ENCODE measurements around the gene SLCO3A1. TPM values are rescaled to one million over a fixed set of nuclear protein-coding genes. Genes with fewer than 3 reads are reported as not detected.

SLCO3A1 gene
- total RNA-seq, 1 donor from 2014 or later = 42.5 TPM

- H3K4me1 ChIP-seq = no peaks in the 10 kb centered on the region
- intact Hi-C loops (cut with DNase I) = no loop called here
- no peak for TF ChIP-seq CTCF (IDR thresholded peaks at IDR 0.05)
- no peak overlapping the region for H3K27ac ChIP-seq
- ATAC-seq (no peak), DNase-seq (no peak)
- no peaks in the 10 kb centered on the region for H3K9me3 ChIP-seq
- H3K4me3 ChIP-seq = no peak overlapping the region
- peaks cover 30% of the 10 kb centered on the region for H3K36me3 ChIP-seq
- no peaks in the 10 kb centered on the region for H3K27me3 ChIP-seq (ENCODE audit: low read depth)
Observed at GRCh38 chr15:92143765-92144164, 290.3 kb downstream of the SLCO3A1 start.

- Histone ChIP-seq H3K36me3 (peaks cover 59% of the 10 kb centered on the region), H3K4me3 (no peak overlapping the region), H3K9me3 (no peaks in the 10 kb centered on the region), H3K27me3 (ENCODE audit: low read depth) (no peaks in the 10 kb centered on the region), H3K27ac (no peak overlapping the region), H3K4me1 (no peaks in the 10 kb centered on the region)
- intact Hi-C loops (cut with DNase I) = no loop called here
- ATAC-seq (no peak), DNase-seq (no peak)
- TF ChIP-seq CTCF (IDR thresholded peaks at IDR 0.05) = no peak
Observed at GRCh38 chr15:92146511-92147150, 293.1 kb downstream of the SLCO3A1 start.

GRCh38 chr15:92149029-92149428 is 295.5 kb downstream of the SLCO3A1 start:
- H3K27ac ChIP-seq = no peak overlapping the region
- DNase-seq (no peak), ATAC-seq (no peak)
- TF ChIP-seq CTCF (IDR thresholded peaks at IDR 0.05) = no peak
- H3K4me1 ChIP-seq = no peaks in the 10 kb centered on the region
- no peak overlapping the region for H3K4me3 ChIP-seq
- intact Hi-C loops (cut with DNase I) = no loop called here
- no peaks in the 10 kb centered on the region for H3K27me3 ChIP-seq (ENCODE audit: low read depth)
- peaks cover 80% of the 10 kb centered on the region for H3K36me3 ChIP-seq
- no peaks in the 10 kb centered on the region for H3K9me3 ChIP-seq

GRCh38 chr15:92149465-92149864 is 296.0 kb downstream of the SLCO3A1 start:
- Histone ChIP-seq H3K36me3 (peaks cover 84% of the 10 kb centered on the region), H3K4me3 (no peak overlapping the region), H3K27me3 (ENCODE audit: low read depth) (no peaks in the 10 kb centered on the region), H3K4me1 (no peaks in the 10 kb centered on the region), H3K9me3 (no peaks in the 10 kb centered on the region), H3K27ac (no peak overlapping the region)
- DNase-seq = no peak
- intact Hi-C loops (cut with DNase I) = no loop called here
- ATAC-seq = no peak
- TF ChIP-seq CTCF (IDR thresholded peaks at IDR 0.05) = no peak

GRCh38 chr15:92151168-92151567 is 297.7 kb downstream of the SLCO3A1 start:
- H3K27me3 ChIP-seq (ENCODE audit: low read depth) = no peaks in the 10 kb centered on the region
- H3K36me3 ChIP-seq = peaks cover 91% of the 10 kb centered on the region
- TF ChIP-seq CTCF (IDR thresholded peaks at IDR 0.05) = no peak
- intact Hi-C loops (cut with DNase I) = no loop called here
- no peak overlapping the region for H3K4me3 ChIP-seq
- DNase-seq (no peak), ATAC-seq (no peak)
- H3K27ac ChIP-seq = no peak overlapping the region
- no peaks in the 10 kb centered on the region for H3K9me3 ChIP-seq
- no peaks in the 10 kb centered on the region for H3K4me1 ChIP-seq
